Spleen (tissue), 7 donors: ENCODE results near the gene PDLIM5.

Experiments used
- CTCF ChIP-seq, 11 experiments: fragments of 200-600 bp in 7 of 11; fragments of 450-650 bp in 4 of 11; sonication (generic) in 4 of 11; IDR thresholded peaks in 8 of 11; conservative IDR thresholded peaks in 3 of 11; 1 replicate in 7 of 11; 2 replicates in 4 of 11; pipeline versions ENCODE4 v1.4.0 to v1.8.0; 2016 to 2021; ENCODE audit warnings: antibody characterized with exemption in 11 of 11, inconsistent platforms in 4 of 11, mild to moderate bottlenecking in 1 of 11
- POLR2A ChIP-seq, 3 donors: fragments of 450-650 bp; IDR thresholded peaks; one replicate each; pipeline ENCODE4 v1.5.1; 2017; ENCODE audit warnings: antibody characterized with exemption in 3 of 3, mild to moderate bottlenecking in 1 of 3
- donor health status: DM: no; HTN: no; CAD: no; lungs with moderate emphysema.
- donor health status: DM: no; HTN: no; CAD: no.
- donor health status: DM: no; HTN: no; CAD: no.

- no peak for TF ChIP-seq CTCF (IDR thresholded peaks at IDR 0.05 in 8 of 11, conservative IDR thresholded peaks at IDR 0.05 in 3 of 11)
- no peak for TF ChIP-seq POLR2A (IDR thresholded peaks at IDR 0.05)
Observed at GRCh38 chr4:94629837-94630236, 178.1 kb downstream of the PDLIM5 start.
